Transverse colon (tissue), 4 donors: ENCODE data around the gene BLOC1S3. TPM values are rescaled to one million over a fixed set of nuclear protein-coding genes. Genes with fewer than 3 reads are reported as not detected.

Source experiments
- DNase-seq: peaks from one replicate; pipeline ENCODE4 v3.0.0-alpha.2; 2019
- H3K27ac ChIP-seq, 4 donors: fragments of 200-600 bp; sonication (generic); 2 replicates each; pipeline ENCODE4 v1.5.1; 2016 to 2018; ENCODE audit warnings: inconsistent platforms in 4 of 4
- H3K27me3 ChIP-seq: fragments of 200-600 bp; sonication (generic); 2 replicates; pipeline ENCODE4 v1.5.1; 2017; ENCODE audit warnings: inconsistent platforms
- H3K36me3 ChIP-seq, 4 donors: fragments of 200-600 bp; sonication (generic); 2 replicates each; pipeline ENCODE4 v1.5.1; 2017 to 2019; ENCODE audit warnings: inconsistent platforms in 4 of 4
- H3K4me1 ChIP-seq, 4 donors: fragments of 200-600 bp; sonication (generic); 2 replicates each; pipeline ENCODE4 v1.5.1; 2017 to 2020; ENCODE audit warnings: inconsistent platforms in 4 of 4
- H3K4me3 ChIP-seq, 4 donors: fragments of 200-600 bp; sonication (generic); 1 replicate in 1 of 4; 2 replicates in 3 of 4; pipeline versions ENCODE4 v1.5.1 to v1.6.1; 2017 to 2019; ENCODE audit warnings: inconsistent platforms in 4 of 4
- H3K9me3 ChIP-seq, 2 donors: fragments of 200-600 bp; sonication (generic); 2 replicates each; pipeline ENCODE4 v1.5.1; 2017 to 2019; ENCODE audit warnings: inconsistent platforms in 2 of 2
- EP300 ChIP-seq: sonication (generic); formaldehyde crosslinking; IDR thresholded peaks from one replicate; pipeline ENCODE4 v1.6.1; 2017; ENCODE audit warnings: antibody characterized with exemption, low read depth
- POLR2A ChIP-seq: fragments of 450-650 bp; IDR thresholded peaks from one replicate; pipeline ENCODE4 v1.6.1; 2016; ENCODE audit warnings: antibody characterized with exemption, mild to moderate bottlenecking, moderate library complexity
- POLR2AphosphoS5 ChIP-seq, 3 donors: sonication (generic); formaldehyde crosslinking; IDR thresholded peaks; one replicate each; pipeline ENCODE4 v1.6.1; 2016; ENCODE audit warnings: antibody characterized with exemption in 3 of 3
- WGBS, 2 donors: methylation state at CpG; one replicate each; pipeline ENCODE4 v1.1.5; 2018; ENCODE audit warnings: low coverage in 1 of 2; 5-methylcytosine and 5-hydroxymethylcytosine counted together
- in situ Hi-C, 4 donors: fragments of 200-750 bp; cut with MboI; loops; one replicate each; pipeline versions ENCODE4 v1.15.0 to v1.15.1; 2017; ENCODE audit warnings: low sequenced_read_pairs in 3 of 4, low pct_ligation_motif_present in 1 of 4, low pct_unique_long_range_greater_than_20kb in 1 of 4
- intact Hi-C: fragments of 100-400 bp; cut with DNase I; formaldehyde crosslinking; loops from one replicate; pipeline ENCODE4 v1.15.1; 2023; ENCODE audit warnings: low total_unique reads
- total RNA-seq, 4 donors: library from RNA; depleted of rRNA; stranded (reverse); fragments of >200 nt; gene quantifications; one replicate each; pipeline ENCODE4 v1.1.0, GENCODE V29; 2016
- TF ChIP-seq, protein P1 (sequence below), 5 experiments: fragments of 200-600 bp in 3 of 5; fragments of 450-650 bp in 2 of 5; sonication (generic) in 3 of 5; IDR thresholded peaks; 1 replicate in 2 of 5; 2 replicates in 3 of 5; pipeline ENCODE4 v1.5.1; 2016 to 2017; ENCODE audit warnings: antibody characterized with exemption in 5 of 5, inconsistent platforms in 3 of 5, mild to moderate bottlenecking in 2 of 5, moderate library complexity in 1 of 5

BLOC1S3 gene
- total RNA-seq, 4 donors from 2014 or later: 5.0 to 10.3 (median 9.2) TPM

DNA sequence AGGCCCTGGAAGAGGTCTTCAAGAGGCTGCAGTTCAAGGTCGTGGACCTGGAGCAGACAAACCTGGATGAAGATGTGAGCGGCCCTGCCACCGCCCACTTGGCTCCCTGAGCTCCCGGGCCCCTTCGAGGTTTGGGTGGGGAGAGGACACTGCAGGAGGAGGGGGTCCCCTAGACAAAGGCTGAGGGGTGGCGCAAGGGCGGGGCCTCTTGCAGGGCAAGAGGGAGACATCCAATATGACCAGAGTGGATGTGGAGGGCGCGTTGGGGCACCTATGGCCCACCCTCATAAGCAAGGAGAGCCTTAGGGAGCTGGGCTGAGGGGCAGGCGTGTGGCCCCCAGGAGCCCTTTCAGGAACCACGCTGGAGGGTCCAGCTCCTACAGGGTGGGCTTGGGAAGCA is 38.1 kb upstream of the BLOC1S3 start:
- TF ChIP-seq, protein P1, sequence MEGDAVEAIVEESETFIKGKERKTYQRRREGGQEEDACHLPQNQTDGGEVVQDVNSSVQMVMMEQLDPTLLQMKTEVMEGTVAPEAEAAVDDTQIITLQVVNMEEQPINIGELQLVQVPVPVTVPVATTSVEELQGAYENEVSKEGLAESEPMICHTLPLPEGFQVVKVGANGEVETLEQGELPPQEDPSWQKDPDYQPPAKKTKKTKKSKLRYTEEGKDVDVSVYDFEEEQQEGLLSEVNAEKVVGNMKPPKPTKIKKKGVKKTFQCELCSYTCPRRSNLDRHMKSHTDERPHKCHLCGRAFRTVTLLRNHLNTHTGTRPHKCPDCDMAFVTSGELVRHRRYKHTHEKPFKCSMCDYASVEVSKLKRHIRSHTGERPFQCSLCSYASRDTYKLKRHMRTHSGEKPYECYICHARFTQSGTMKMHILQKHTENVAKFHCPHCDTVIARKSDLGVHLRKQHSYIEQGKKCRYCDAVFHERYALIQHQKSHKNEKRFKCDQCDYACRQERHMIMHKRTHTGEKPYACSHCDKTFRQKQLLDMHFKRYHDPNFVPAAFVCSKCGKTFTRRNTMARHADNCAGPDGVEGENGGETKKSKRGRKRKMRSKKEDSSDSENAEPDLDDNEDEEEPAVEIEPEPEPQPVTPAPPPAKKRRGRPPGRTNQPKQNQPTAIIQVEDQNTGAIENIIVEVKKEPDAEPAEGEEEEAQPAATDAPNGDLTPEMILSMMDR (IDR thresholded peaks at IDR 0.05): no peak
- TF ChIP-seq POLR2A (no peak), EP300 (no peak), POLR2AphosphoS5 (IDR thresholded peaks at IDR 0.05) (no peak)
- in situ Hi-C loops (no loop called here), intact Hi-C loops (no loop called here)
- WGBS, 2 donors: 95% methylated on average over 11 of the region's 11 CpGs; no CpG with 5 or more reads in 1 of the 2 donors
- no peaks in the 10 kb centered on the region for H3K27me3 ChIP-seq
- H3K36me3 ChIP-seq: peaks cover 0 to 15% (median 4%) of the 10 kb centered on the region in 4 donors
- no peak for DNase-seq
- H3K4me3 ChIP-seq: no peak overlapping the region
- H3K9me3 ChIP-seq: no peaks in the 10 kb centered on the region
- peaks cover 0 to 17% (median 0%) of the 10 kb centered on the region in 4 donors for H3K4me1 ChIP-seq
- H3K27ac ChIP-seq: no peak overlapping the region

DNA sequence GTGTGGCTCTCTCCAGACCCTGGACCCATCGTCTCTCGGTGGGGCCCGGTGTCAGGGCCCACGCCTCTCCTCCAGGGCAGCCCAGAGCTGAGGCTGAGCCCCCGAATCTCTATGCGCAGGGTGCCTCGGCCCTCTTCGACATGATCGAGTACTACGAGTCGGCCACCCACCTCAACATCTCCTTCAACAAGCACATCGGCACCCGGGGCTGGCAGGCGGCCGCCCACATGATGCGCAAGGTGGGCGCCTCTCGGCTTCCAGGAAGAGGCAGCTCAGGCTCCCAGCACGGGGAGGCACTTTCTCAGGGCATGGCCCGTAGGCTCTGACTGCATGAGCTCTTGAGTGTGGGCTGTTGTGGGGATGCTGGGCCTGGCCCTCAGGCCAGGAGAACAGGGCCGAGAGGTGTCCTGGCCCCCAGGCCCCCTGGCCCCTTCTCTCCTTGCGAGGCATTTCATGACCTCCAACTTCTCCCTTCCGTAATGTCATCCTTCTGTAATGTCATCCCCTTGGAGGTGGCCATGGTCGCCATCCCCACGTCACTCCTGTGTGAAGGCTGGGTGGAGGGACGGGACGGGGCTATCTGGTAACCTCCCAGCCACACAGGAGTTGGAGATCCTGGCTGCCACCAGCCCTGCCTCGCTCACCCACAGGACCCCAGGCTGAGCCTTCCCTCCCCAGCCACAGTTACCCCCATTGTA is 37.2 kb upstream of the BLOC1S3 start:
- in situ Hi-C loops: no loop called here

DNA sequence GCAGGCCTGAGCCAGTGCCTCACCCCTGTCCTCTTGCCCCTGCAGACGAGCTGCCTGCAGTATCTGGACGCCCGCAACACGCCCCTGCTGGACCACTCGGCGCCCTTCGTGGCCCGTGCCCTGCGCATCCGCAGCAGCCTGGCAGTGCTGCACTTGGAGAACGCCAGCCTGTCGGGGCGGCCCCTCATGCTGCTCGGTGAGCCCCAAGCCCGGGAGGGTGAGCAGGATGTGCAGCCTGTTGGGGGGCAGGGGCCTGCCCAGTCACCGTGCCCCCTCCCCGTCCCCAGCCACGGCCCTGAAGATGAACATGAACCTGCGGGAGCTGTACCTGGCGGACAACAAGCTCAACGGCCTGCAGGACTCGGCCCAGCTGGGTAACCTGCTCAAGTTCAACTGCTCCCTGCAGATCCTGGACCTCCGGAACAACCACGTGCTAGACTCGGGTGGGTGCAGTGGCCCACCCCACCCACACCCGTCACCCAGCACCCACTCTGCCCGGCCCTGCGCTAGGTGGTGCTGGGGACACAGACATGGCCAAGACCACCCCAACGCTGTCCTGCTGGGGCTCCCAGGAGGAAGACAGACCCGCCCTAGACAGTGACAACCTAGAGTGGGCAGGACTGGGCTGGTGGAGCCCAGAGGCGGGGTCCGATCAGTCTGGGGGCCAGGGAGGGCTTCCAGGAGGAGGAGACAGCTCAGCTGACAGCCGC is 36.4 kb upstream of the BLOC1S3 start:
- intact Hi-C loops (no loop called here), in situ Hi-C loops (no loop called here)
- H3K27me3 ChIP-seq: no peaks in the 10 kb centered on the region

More for the DNA sequence above, 37.2 kb upstream of the BLOC1S3 start:
- peaks cover 0 to 20% (median 6%) of the 10 kb centered on the region in 4 donors for H3K36me3 ChIP-seq
- H3K4me3 ChIP-seq: no peak overlapping the region
- no peak overlapping the region for H3K27ac ChIP-seq
- no peak for DNase-seq
- peaks cover 0 to 15% (median 0%) of the 10 kb centered on the region in 4 donors for H3K4me1 ChIP-seq
- intact Hi-C loops: no loop called here
- TF ChIP-seq POLR2A (no peak), POLR2AphosphoS5 (IDR thresholded peaks at IDR 0.05) (no peak), EP300 (no peak)
- TF ChIP-seq, protein P1 (IDR thresholded peaks at IDR 0.05): no peak
- H3K27me3 ChIP-seq: no peaks in the 10 kb centered on the region
- no peaks in the 10 kb centered on the region for H3K9me3 ChIP-seq
- WGBS, 2 donors: 96% methylated on average over 28 of the region's 28 CpGs; no CpG with 5 or more reads in 1 of the 2 donors

DNA sequence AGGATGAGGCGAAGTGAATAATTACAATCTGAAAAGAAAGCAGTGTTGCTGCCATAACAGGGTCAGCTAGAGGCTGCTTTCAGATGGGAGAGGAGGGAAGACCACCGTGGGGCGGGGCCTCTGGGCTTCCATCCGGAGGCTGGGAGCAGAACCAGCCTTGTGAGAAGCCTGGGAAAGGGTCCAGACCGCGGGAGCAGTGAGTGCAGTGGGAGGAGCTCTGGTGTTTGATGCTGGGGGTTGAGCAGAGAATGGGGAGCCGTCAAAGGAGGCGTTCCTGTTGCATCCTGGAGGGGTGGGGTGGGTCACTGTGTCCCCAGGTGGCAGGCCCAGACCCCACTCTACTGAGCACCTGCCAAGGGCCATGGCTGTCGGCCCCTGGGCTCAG is 35.9 kb upstream of the BLOC1S3 start:
- no peak overlapping the region for H3K4me3 ChIP-seq
- no peaks in the 10 kb centered on the region for H3K27me3 ChIP-seq
- 81% methylated on average over 9 of the region's 9 CpGs; no CpG with 5 or more reads in 1 of the 2 donors for WGBS, 2 donors
- H3K9me3 ChIP-seq: no peaks in the 10 kb centered on the region
- intact Hi-C loops: no loop called here
- DNase-seq: no peak
- no peak overlapping the region for H3K27ac ChIP-seq
- TF ChIP-seq, protein P1 (IDR thresholded peaks at IDR 0.05): no peak
- TF ChIP-seq EP300: no peak
- TF ChIP-seq POLR2A: no peak
- no peak for TF ChIP-seq POLR2AphosphoS5 (IDR thresholded peaks at IDR 0.05)
- in situ Hi-C loops: no loop called here
- peaks cover 0 to 4% (median 0%) of the 10 kb centered on the region in 4 donors for H3K4me1 ChIP-seq
- peaks cover 0 to 20% (median 6%) of the 10 kb centered on the region in 4 donors for H3K36me3 ChIP-seq

More for the DNA sequence above, 36.4 kb upstream of the BLOC1S3 start:
- Histone ChIP-seq H3K4me1 (peaks cover 0 to 7% (median 0%) of the 10 kb centered on the region in 4 donors), H3K36me3 (peaks cover 0 to 20% (median 6%) of the 10 kb centered on the region in 4 donors), H3K27ac (no peak overlapping the region), H3K9me3 (no peaks in the 10 kb centered on the region), H3K4me3 (no peak overlapping the region)
- no peak for TF ChIP-seq POLR2A
- no peak for TF ChIP-seq EP300
- TF ChIP-seq POLR2AphosphoS5 (IDR thresholded peaks at IDR 0.05): no peak
- TF ChIP-seq, protein P1 (IDR thresholded peaks at IDR 0.05): no peak
- WGBS, 2 donors: 98% methylated on average over 26 of the region's 33 CpGs; no CpG with 5 or more reads in 1 of the 2 donors
- no peak for DNase-seq
